ENCODE data around the gene IPO11.
"Not testable (repeated sequence)": the region's sequence is repeated elsewhere in the genome, so short reads cannot be mapped to it uniquely, and the experiment has no call there.

The IPO11 gene

DNA sequence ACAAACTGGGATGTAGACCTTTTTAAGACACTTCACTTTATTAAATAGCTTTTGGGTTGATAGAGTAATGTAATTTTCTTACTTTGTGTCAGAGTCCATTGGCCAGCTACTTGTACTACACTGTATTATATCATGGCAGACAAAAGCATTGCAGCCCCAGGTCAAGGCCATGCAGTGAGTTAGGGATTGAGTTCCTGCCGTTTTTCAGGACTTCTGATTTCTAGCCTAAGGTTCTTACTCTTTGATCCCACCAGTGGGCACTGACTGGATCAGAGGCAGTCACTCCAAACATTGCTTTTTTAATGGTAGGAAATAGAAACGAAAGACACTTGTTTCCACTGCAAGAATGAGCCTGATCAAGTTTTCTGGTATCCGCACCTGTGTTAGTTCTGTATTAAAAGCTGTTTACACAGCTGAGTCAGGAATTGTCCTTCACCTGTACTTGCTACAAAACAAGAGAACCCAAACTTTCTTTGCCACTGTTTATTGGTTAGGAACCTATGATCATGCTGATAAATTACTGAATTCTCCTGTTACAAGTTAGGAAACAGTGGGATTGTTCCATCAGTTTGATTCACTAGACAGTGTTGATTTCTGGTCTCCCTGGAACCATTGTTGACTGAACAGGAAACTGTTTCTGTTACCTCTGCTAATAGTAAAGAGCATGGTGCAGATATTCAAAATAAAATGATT lies 188.1 kb downstream of the IPO11 start:
- no peak overlapping the region for H3K27ac Mint-ChIP-seq
- peaks cover 54% of the 10 kb centered on the region for H3K36me3 Mint-ChIP-seq (ENCODE audit: low read depth)
- no peaks in the 10 kb centered on the region for H3K9me3 Mint-ChIP-seq
- H3K4me3 Mint-ChIP-seq = no peak overlapping the region
- no peak for DNase-seq
- no peaks in the 10 kb centered on the region for H3K27me3 Mint-ChIP-seq
- H3K4me1 Mint-ChIP-seq (ENCODE audit: low read depth) = peaks cover 42% of the 10 kb centered on the region

DNA sequence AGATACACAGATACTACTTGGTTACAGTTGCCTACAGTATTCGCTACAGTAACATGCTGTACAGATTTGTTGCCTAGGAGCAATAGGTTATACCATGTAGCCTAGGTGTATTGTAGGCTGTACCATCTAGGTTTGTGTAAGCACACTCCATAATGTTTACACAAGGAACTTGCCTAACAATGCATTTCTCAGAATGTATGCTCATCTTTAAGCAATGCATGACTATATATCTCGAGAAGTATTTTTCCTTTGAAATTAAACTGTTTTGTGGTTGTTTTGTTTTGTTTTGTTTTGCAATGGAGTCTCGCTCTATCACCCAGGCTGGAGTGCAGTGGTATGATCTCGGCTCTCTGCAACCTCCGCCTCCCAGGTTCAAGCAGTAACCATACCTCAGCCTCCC lies 191.4 kb downstream of the IPO11 start:
- Mint-ChIP-seq H3K4me3 (no peak overlapping the region), H3K4me1 (ENCODE audit: low read depth) (peaks cover 58% of the 10 kb centered on the region), H3K27me3 (no peaks in the 10 kb centered on the region)

GRCh38 chr5:62605638-62606037 lies 193.1 kb downstream of the IPO11 start:
- H3K4me1 Mint-ChIP-seq (ENCODE audit: low read depth) = peaks cover 45% of the 10 kb centered on the region
- DNase-seq = no peak
- H3K4me3 Mint-ChIP-seq = no peak overlapping the region
- H3K27ac Mint-ChIP-seq = peak overlapping the region; percentile 37
- peaks cover 2% of the 10 kb centered on the region for H3K9me3 Mint-ChIP-seq
- no peaks in the 10 kb centered on the region for H3K27me3 Mint-ChIP-seq
- H3K36me3 Mint-ChIP-seq (ENCODE audit: low read depth) = peaks cover 73% of the 10 kb centered on the region

More for the DNA sequence above, 191.4 kb downstream of the IPO11 start:
- DNase-seq = no peak
- H3K36me3 Mint-ChIP-seq (ENCODE audit: low read depth) = peaks cover 63% of the 10 kb centered on the region
- H3K27ac Mint-ChIP-seq = no peak overlapping the region
- peaks cover 2% of the 10 kb centered on the region for H3K9me3 Mint-ChIP-seq

DNA sequence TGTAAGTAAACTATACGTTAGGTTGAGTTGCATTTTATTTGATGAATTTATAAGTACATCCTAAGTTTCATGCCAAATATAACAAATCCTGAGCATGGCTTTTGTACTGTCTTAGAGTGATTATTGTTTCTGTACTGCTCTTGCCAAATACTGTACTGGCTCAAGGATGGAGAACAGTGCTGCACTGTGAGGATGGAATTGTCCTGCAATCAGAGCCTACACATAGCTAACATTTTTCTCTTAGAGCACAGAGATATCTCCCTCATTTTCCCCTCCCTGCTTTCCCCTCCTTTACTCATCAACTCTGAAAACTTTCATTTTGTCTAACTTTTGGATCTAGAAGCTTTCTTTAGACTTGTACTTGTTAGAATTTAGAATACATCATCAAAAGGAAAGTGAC lies 194.3 kb downstream of the IPO11 start:
- Mint-ChIP-seq H3K27ac (no peak overlapping the region), H3K9me3 (peaks cover 2% of the 10 kb centered on the region), H3K4me1 (ENCODE audit: low read depth) (peaks cover 38% of the 10 kb centered on the region), H3K27me3 (no peaks in the 10 kb centered on the region), H3K4me3 (no peak overlapping the region), H3K36me3 (ENCODE audit: low read depth) (peaks cover 77% of the 10 kb centered on the region)
- DNase-seq = no peak

GRCh38 chr5:62607615-62608014 lies 195.1 kb downstream of the IPO11 start:
- Mint-ChIP-seq H3K4me3 (no peak overlapping the region), H3K27ac (no peak overlapping the region), H3K9me3 (peaks cover 2% of the 10 kb centered on the region), H3K27me3 (no peaks in the 10 kb centered on the region), H3K36me3 (ENCODE audit: low read depth) (peaks cover 74% of the 10 kb centered on the region), H3K4me1 (ENCODE audit: low read depth) (peaks cover 36% of the 10 kb centered on the region)
- no peak for DNase-seq

GRCh38 chr5:62608529-62609511 lies 196.3 kb downstream of the IPO11 start:
- Mint-ChIP-seq H3K4me3 (no peak overlapping the region), H3K27me3 (no peaks in the 10 kb centered on the region), H3K36me3 (ENCODE audit: low read depth) (peaks cover 72% of the 10 kb centered on the region), H3K9me3 (peaks cover 2% of the 10 kb centered on the region), H3K4me1 (ENCODE audit: low read depth) (peaks cover 32% of the 10 kb centered on the region), H3K27ac (no peak overlapping the region)
- no peak for DNase-seq

GRCh38 chr5:62614355-62614754 lies 201.8 kb downstream of the IPO11 start:
- Mint-ChIP-seq H3K36me3 (ENCODE audit: low read depth) (peaks cover 48% of the 10 kb centered on the region), H3K4me3 (no peak overlapping the region), H3K27ac (no peak overlapping the region), H3K27me3 (no peaks in the 10 kb centered on the region), H3K9me3 (no peaks in the 10 kb centered on the region), H3K4me1 (ENCODE audit: low read depth) (peaks cover 4% of the 10 kb centered on the region)
- DNase-seq = no peak

- no peak for DNase-seq
- Mint-ChIP-seq H3K4me1 (ENCODE audit: low read depth) (peaks cover 6% of the 10 kb centered on the region), H3K27ac (no peak overlapping the region), H3K4me3 (no peak overlapping the region), H3K36me3 (ENCODE audit: low read depth) (peaks cover 35% of the 10 kb centered on the region), H3K9me3 (no peaks in the 10 kb centered on the region), H3K27me3 (no peaks in the 10 kb centered on the region)
These were observed 204.2 kb downstream of the IPO11 start for GRCh38 chr5:62616615-62617277.

DNA sequence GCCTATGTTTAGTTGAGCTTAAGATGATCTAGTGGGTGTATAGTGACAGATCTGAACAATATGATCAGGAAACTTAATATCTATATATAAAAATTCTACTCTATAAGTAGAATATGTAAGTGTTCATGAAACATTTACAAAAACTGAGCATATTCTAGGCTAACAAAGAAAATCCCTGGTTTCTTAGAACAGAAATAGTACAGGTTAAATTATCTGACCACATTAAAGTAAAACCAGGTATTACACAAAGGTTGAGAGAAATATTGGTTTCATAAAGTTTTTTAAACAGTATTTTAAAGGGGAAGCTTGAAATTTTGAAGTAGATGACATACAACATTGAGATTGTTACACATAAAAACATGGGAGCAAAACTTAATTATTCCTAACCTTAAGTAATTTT lies 205.4 kb downstream of the IPO11 start:
- H3K9me3 Mint-ChIP-seq = no peaks in the 10 kb centered on the region
- peaks cover 29% of the 10 kb centered on the region for H3K36me3 Mint-ChIP-seq (ENCODE audit: low read depth)
- no peak overlapping the region for H3K4me3 Mint-ChIP-seq
- no peak for DNase-seq
- no peaks in the 10 kb centered on the region for H3K27me3 Mint-ChIP-seq
- no peak overlapping the region for H3K27ac Mint-ChIP-seq
- peaks cover 6% of the 10 kb centered on the region for H3K4me1 Mint-ChIP-seq (ENCODE audit: low read depth)

DNA sequence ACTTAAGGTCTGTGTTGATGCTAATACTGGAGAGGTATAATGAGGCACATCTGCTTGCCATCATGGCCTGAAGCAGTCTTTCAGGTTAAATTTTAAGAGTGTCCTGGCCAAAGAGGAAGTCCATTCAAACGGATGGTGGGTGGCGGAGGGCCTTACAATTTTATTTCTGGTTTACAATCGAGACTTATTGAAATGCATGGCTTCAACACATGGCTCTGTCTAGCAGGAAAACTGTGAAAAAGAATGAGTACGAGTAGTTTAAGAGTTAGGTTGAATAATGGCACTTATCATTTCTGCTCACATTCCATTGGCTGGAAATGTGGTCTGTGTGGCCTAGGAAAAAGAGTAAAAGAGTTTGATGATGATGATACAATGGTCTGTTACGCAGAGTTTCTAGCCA lies 208.2 kb downstream of the IPO11 start:
- no peak overlapping the region for H3K4me3 Mint-ChIP-seq
- H3K27ac Mint-ChIP-seq = no peak overlapping the region
- DNase-seq = no peak
- H3K9me3 Mint-ChIP-seq = no peaks in the 10 kb centered on the region
- H3K27me3 Mint-ChIP-seq = no peaks in the 10 kb centered on the region
- peaks cover 19% of the 10 kb centered on the region for H3K36me3 Mint-ChIP-seq (ENCODE audit: low read depth)
- peaks cover 3% of the 10 kb centered on the region for H3K4me1 Mint-ChIP-seq (ENCODE audit: low read depth)

- Mint-ChIP-seq H3K4me1 (ENCODE audit: low read depth) (peaks cover 3% of the 10 kb centered on the region), H3K27me3 (no peaks in the 10 kb centered on the region), H3K9me3 (no peaks in the 10 kb centered on the region), H3K36me3 (ENCODE audit: low read depth) (peaks cover 24% of the 10 kb centered on the region), H3K27ac (no peak overlapping the region), H3K4me3 (no peak overlapping the region)
- no peak for DNase-seq
These were observed 208.7 kb downstream of the IPO11 start for GRCh38 chr5:62621280-62621679.

GRCh38 chr5:62623271-62623670 lies 210.7 kb downstream of the IPO11 start:
- no peak for DNase-seq
- no peak overlapping the region for H3K27ac Mint-ChIP-seq

DNA sequence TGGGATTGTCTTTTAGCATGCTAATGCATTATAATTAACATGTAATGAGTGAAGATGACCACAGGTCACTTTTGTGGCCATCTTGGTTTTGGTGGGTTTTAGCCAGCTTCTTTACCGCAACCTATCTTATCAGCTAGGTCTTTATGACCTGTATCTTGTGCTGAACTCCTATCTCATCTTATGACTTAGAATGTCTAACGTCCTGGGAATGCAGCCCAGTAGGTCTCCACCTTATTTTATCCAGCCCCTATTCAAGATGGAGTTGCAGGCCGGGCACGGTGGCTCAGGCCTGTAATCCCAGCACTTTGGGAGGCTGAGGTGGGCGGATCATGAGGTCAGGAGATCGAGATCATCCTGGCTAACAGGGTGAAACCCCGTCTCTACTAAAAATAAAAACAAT lies 211.9 kb downstream of the IPO11 start:
- H3K4me1 Mint-ChIP-seq (ENCODE audit: low read depth); H3K4me3 Mint-ChIP-seq; H3K9me3 Mint-ChIP-seq; DNase-seq; H3K27ac Mint-ChIP-seq; H3K27me3 Mint-ChIP-seq: not testable (repeated sequence)
- H3K36me3 Mint-ChIP-seq (ENCODE audit: low read depth) = peaks cover 50% of the 10 kb centered on the region

More at GRCh38 chr5:62623271-62623670, 210.7 kb downstream of the IPO11 start:
- Mint-ChIP-seq H3K9me3 (no peaks in the 10 kb centered on the region), H3K4me3 (no peak overlapping the region), H3K4me1 (ENCODE audit: low read depth) (peaks cover 3% of the 10 kb centered on the region), H3K27me3 (no peaks in the 10 kb centered on the region), H3K36me3 (ENCODE audit: low read depth) (peaks cover 39% of the 10 kb centered on the region)

DNA sequence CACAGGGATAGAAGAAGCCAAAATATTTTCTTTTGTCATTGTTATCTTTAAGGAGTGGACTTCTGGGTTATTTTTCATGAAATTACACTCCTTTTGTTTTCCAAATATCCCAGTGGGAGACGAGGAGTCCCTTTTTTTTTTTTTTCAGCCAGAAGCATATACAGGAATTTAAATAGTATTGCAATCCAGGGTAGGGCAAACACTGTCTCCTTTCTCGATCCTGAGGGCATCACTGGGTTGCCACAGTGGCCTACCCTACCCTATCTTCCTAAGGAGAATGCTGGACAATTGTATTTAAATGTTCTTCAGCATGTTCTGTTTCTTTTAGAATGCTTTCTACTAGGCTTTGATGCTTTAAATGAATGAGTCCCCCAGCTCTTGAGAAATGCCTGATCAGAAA lies 214.0 kb downstream of the IPO11 start:
- H3K36me3 Mint-ChIP-seq (ENCODE audit: low read depth) = peaks cover 57% of the 10 kb centered on the region
- DNase-seq = no peak
- no peak overlapping the region for H3K27ac Mint-ChIP-seq
- H3K27me3 Mint-ChIP-seq = no peaks in the 10 kb centered on the region
- H3K4me3 Mint-ChIP-seq = no peak overlapping the region
- no peaks in the 10 kb centered on the region for H3K9me3 Mint-ChIP-seq
- no peaks in the 10 kb centered on the region for H3K4me1 Mint-ChIP-seq (ENCODE audit: low read depth)
